Neuronal stem cell (in vitro differentiated cells): Measurements from ENCODE around the gene NPIPB2.
"Not testable (repeated sequence)": the region's sequence is repeated elsewhere in the genome, so short reads cannot be mapped to it uniquely, and the experiment has no call there.

Experiments
- DNase-seq: peaks from one replicate; pipeline ENCODE4 v3.0.0-alpha.2; 2013; ENCODE audit warnings: low spot score
- H2AFZ ChIP-seq: one replicate; pipeline ENCODE4 v1.6.1; 2013; ENCODE audit warnings: mild to moderate bottlenecking, low read length, inconsistent platforms
- H2AK5ac ChIP-seq: 2 replicates; pipeline ENCODE4 v1.6.1; 2013; ENCODE audit warnings: low read depth, mild to moderate bottlenecking, inconsistent platforms, low read length, moderate library complexity, mixed read lengths
- H2BK120ac ChIP-seq: 2 replicates; pipeline ENCODE4 v1.6.1; 2013; ENCODE audit warnings: low read depth, mild to moderate bottlenecking, inconsistent platforms, low read length, moderate library complexity, mixed read lengths
- H2BK12ac ChIP-seq: one replicate; pipeline ENCODE4 v1.6.1; 2013; ENCODE audit warnings: low read length, inconsistent platforms
- H2BK15ac ChIP-seq: 2 replicates; pipeline ENCODE4 v1.6.1; 2013; ENCODE audit warnings: mild to moderate bottlenecking, low read length, inconsistent platforms, mixed read lengths
- H2BK5ac ChIP-seq: one replicate; pipeline ENCODE4 v1.6.1; 2013; ENCODE audit warnings: inconsistent platforms, mild to moderate bottlenecking, low read length, moderate library complexity
- H3K14ac ChIP-seq: one replicate; pipeline ENCODE4 v1.6.1; 2013; ENCODE audit warnings: low read length, inconsistent platforms
- H3K18ac ChIP-seq: 2 replicates; pipeline ENCODE4 v1.6.1; 2013; ENCODE audit warnings: low read length, inconsistent platforms
- H3K23ac ChIP-seq: 2 replicates; pipeline ENCODE4 v1.6.1; 2013; ENCODE audit warnings: low read depth, mild to moderate bottlenecking, mixed read lengths, low read length, inconsistent platforms; ENCODE audit not compliant: poor library complexity
- H3K27ac ChIP-seq: replicated peaks from 3 replicates; pipeline ENCODE4 v1.5.1; 2013; ENCODE audit warnings: low read length, inconsistent platforms
- H3K27me3 ChIP-seq, 3 experiments: 2 replicates each; pipeline ENCODE4 v1.6.1; 2013; ENCODE audit warnings: low read length in 3 of 3, mild to moderate bottlenecking in 2 of 3, inconsistent platforms in 1 of 3, low read depth in 1 of 3, mixed read lengths in 1 of 3, moderate library complexity in 1 of 3; ENCODE audit not compliant: control insufficient read depth in 3 of 3, insufficient read depth in 3 of 3
- H3K36me3 ChIP-seq, 2 donors: replicated peaks in 1 of 2; 2 replicates each; pipeline ENCODE4 v1.6.1; 2013; ENCODE audit warnings: low read length in 2 of 2; ENCODE audit not compliant: control insufficient read depth in 2 of 2, insufficient read depth in 2 of 2
- H3K4ac ChIP-seq: 2 replicates; pipeline ENCODE4 v1.6.1; 2013; ENCODE audit warnings: inconsistent platforms, mild to moderate bottlenecking, low read length, moderate library complexity
- H3K4me1 ChIP-seq, 2 donors: 1 replicate in 1 of 2; 2 replicates in 1 of 2; pipeline ENCODE4 v1.6.1; 2013; ENCODE audit warnings: low read length in 2 of 2, low read depth in 1 of 2; ENCODE audit not compliant: control insufficient read depth in 2 of 2, insufficient read depth in 1 of 2
- H3K4me2 ChIP-seq: one replicate; pipeline ENCODE4 v1.6.1; 2013; ENCODE audit warnings: mild to moderate bottlenecking, low read length, inconsistent platforms; ENCODE audit not compliant: insufficient read depth, poor library complexity, severe bottlenecking
- H3K4me3 ChIP-seq, 2 donors: 2 replicates each; pipeline ENCODE4 v1.5.1; 2013; ENCODE audit warnings: low read length in 2 of 2, mild to moderate bottlenecking in 2 of 2, inconsistent platforms in 1 of 2, moderate library complexity in 1 of 2
- H3K79me1 ChIP-seq: one replicate; pipeline ENCODE4 v1.6.1; 2013; ENCODE audit warnings: low read depth, mild to moderate bottlenecking, inconsistent platforms, low read length, moderate library complexity
- H3K9ac ChIP-seq: one replicate; pipeline ENCODE4 v1.6.1; 2013; ENCODE audit warnings: mild to moderate bottlenecking, low read depth, low read length, inconsistent platforms; ENCODE audit not compliant: poor library complexity
- H3K9me3 ChIP-seq, 2 donors: replicated peaks in 1 of 2; 2 replicates each; pipeline versions ENCODE3 to v1.6.1; 2013; ENCODE audit warnings: low read length in 2 of 2, mild to moderate bottlenecking in 2 of 2, inconsistent platforms in 1 of 2, low read depth in 1 of 2, mixed read lengths in 1 of 2, moderate library complexity in 1 of 2; ENCODE audit not compliant: control insufficient read depth in 2 of 2, insufficient read depth in 1 of 2
- H4K8ac ChIP-seq: one replicate; pipeline ENCODE4 v1.6.1; 2013; ENCODE audit warnings: low read depth, mild to moderate bottlenecking, inconsistent platforms, low read length, moderate library complexity
- H4K91ac ChIP-seq: one replicate; pipeline ENCODE4 v1.6.1; 2013; ENCODE audit warnings: low read length, low read depth, mild to moderate bottlenecking, inconsistent platforms; ENCODE audit not compliant: poor library complexity
- WGBS, 2 donors: extraction: QIAGEN DNeasy Blood & Tissue Kit; methylation state at CpG; one replicate each; pipeline ENCODE4 v1.1.7; 2013; ENCODE audit warnings: missing lambda C conversion rate in 2 of 2, mixed read lengths in 1 of 2; ENCODE audit not compliant: insufficient read length in 2 of 2, insufficient replicate concordance in 1 of 2; ENCODE audit errors: extremely low coverage in 2 of 2; 5-methylcytosine and 5-hydroxymethylcytosine counted together

Gene NPIPB2

GRCh38 chr16:11957591-11958395, 15.9 kb upstream of the NPIPB2 start:
- no CpG with 5 or more reads among the region's 10 CpGs for WGBS, 2 donors
- no peak for DNase-seq
- Histone ChIP-seq H2BK120ac (no peak overlapping the region), H3K36me3 (no peaks in the 10 kb centered on the region), H3K9me3 (no peaks in the 10 kb centered on the region), H2AFZ (no peak overlapping the region), H3K27me3 (no peaks in the 10 kb centered on the region), H3K27ac (no peak overlapping the region), H3K23ac (no peak overlapping the region), H3K14ac (no peak overlapping the region), H3K9ac (no peak overlapping the region), H3K4me2 (peak overlapping the region; percentile 18), H2AK5ac (no peak overlapping the region), H2BK15ac (no peak overlapping the region), H4K8ac (no peak overlapping the region), H3K79me1 (no peaks in the 10 kb centered on the region), H3K4me3 (no peak overlapping the region), H2BK12ac (no peak overlapping the region), H3K18ac (no peak overlapping the region), H3K4ac (no peak overlapping the region), H2BK5ac (no peak overlapping the region), H4K91ac (no peak overlapping the region), H3K4me1 (no peaks in the 10 kb centered on the region)

DNA sequence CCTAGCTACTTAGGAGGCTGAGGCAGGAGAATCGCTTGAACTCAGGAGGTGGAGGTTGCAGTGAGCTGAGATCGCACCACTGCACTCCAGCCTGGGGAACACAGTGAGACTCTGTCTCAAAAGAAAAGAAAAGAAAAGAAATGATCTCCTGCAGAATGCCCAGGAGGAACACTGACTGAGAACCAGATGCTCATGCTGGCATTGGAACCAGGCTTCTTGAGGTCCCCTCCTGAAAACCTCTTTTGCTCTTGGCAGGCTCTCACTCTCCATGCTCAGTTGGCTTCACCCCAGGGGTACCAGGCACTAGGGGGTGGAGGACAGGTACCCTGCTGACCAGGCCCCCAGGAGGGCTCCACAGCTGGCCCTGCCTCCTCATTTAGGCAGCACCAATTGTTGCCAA, 14.7 kb upstream of the NPIPB2 start:
- no peak overlapping the region for H3K18ac ChIP-seq
- no CpG with 5 or more reads among the region's 2 CpGs for WGBS, 2 donors
- H3K4ac ChIP-seq, result no peak overlapping the region
- no peak overlapping the region for H2AK5ac ChIP-seq
- H3K79me1 ChIP-seq, result no peaks in the 10 kb centered on the region
- H2BK5ac ChIP-seq, result no peak overlapping the region
- H3K4me2 ChIP-seq, result no peak overlapping the region
- DNase-seq, result no peak
- H2BK12ac ChIP-seq, result no peak overlapping the region
- H2AFZ ChIP-seq, result no peak overlapping the region
- no peak overlapping the region for H3K9ac ChIP-seq
- no peak overlapping the region for H3K14ac ChIP-seq
- H3K4me3 ChIP-seq, result no peak overlapping the region
- H4K91ac ChIP-seq, result no peak overlapping the region
- H3K9me3 ChIP-seq, result no peaks in the 10 kb centered on the region
- no peaks in the 10 kb centered on the region for H3K27me3 ChIP-seq
- no peak overlapping the region for H2BK120ac ChIP-seq
- H2BK15ac ChIP-seq, result no peak overlapping the region
- no peaks in the 10 kb centered on the region for H3K36me3 ChIP-seq
- H3K23ac ChIP-seq, result no peak overlapping the region
- no peak overlapping the region for H3K27ac ChIP-seq
- H4K8ac ChIP-seq, result no peak overlapping the region
- H3K4me1 ChIP-seq, result no peaks in the 10 kb centered on the region

GRCh38 chr16:11955713-11956123, 13.9 kb upstream of the NPIPB2 start:
- H2AFZ ChIP-seq, result no peak overlapping the region
- no peak overlapping the region for H4K8ac ChIP-seq
- no peaks in the 10 kb centered on the region for H3K79me1 ChIP-seq
- H3K4me1 ChIP-seq, result no peaks in the 10 kb centered on the region
- no peak overlapping the region for H2AK5ac ChIP-seq
- H3K27me3 ChIP-seq, result no peaks in the 10 kb centered on the region
- H2BK120ac ChIP-seq, result no peak overlapping the region
- H2BK5ac ChIP-seq, result no peak overlapping the region
- DNase-seq, result no peak
- H3K9ac ChIP-seq, result no peak overlapping the region
- H3K36me3 ChIP-seq, result no peaks in the 10 kb centered on the region
- H3K4ac ChIP-seq, result no peak overlapping the region
- no peak overlapping the region for H3K14ac ChIP-seq
- no peak overlapping the region for H2BK12ac ChIP-seq
- H3K23ac ChIP-seq, result no peak overlapping the region
- H3K27ac ChIP-seq, result no peak overlapping the region
- H3K9me3 ChIP-seq, result no peaks in the 10 kb centered on the region
- no peak overlapping the region for H3K18ac ChIP-seq
- no peak overlapping the region for H3K4me2 ChIP-seq
- H2BK15ac ChIP-seq, result no peak overlapping the region
- H4K91ac ChIP-seq, result no peak overlapping the region
- H3K4me3 ChIP-seq, result no peak overlapping the region
- WGBS, 2 donors, result no CpG with 5 or more reads among the region's 8 CpGs

DNA sequence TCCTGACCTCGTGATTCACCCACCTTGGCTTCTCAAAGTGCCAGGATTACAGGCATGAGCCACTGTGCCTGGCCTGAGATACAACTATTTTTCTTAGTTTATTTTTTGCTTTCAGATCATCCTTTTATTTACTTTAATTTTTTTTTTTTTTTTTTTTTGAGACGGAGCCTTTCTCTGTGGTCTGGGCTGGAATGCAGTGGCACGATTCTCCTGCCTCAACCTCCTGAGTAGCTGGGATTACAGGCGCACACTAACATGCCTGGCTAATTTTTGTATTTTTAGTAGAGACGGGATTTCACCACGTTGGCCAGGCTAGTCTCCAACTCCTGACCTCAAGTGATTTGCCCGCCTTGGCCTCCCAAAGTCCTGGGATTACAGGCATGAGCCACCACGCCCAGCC, 11.7 kb upstream of the NPIPB2 start:
- not testable (repeated sequence) for H3K36me3 ChIP-seq, H3K79me1 ChIP-seq, H3K4me3 ChIP-seq, H3K18ac ChIP-seq, H2BK15ac ChIP-seq, DNase-seq, H3K23ac ChIP-seq, H3K9me3 ChIP-seq, H3K9ac ChIP-seq, H2AK5ac ChIP-seq, H2BK12ac ChIP-seq, H4K8ac ChIP-seq, H3K4ac ChIP-seq, H3K4me1 ChIP-seq, H2BK120ac ChIP-seq, H3K27ac ChIP-seq, H3K27me3 ChIP-seq, H3K4me2 ChIP-seq, H4K91ac ChIP-seq, H2AFZ ChIP-seq, H3K14ac ChIP-seq, H2BK5ac ChIP-seq
- no CpG with 5 or more reads among the region's 8 CpGs for whole genome bisulfite sequencing, 2 donors
